DMS 273 (cell line): Measurements from ENCODE around the gene CDT1.
"Not testable (repeated sequence)": the region's sequence is repeated elsewhere in the genome, so short reads cannot be mapped to it uniquely, and the experiment has no call there.

ENCODE experiments used
- DNase-seq: peaks from one replicate; lab custom pipeline; 2025; ENCODE audit not compliant: unreplicated experiment; lab: John Stamatoyannopoulos, UW

The CDT1 gene

DNA sequence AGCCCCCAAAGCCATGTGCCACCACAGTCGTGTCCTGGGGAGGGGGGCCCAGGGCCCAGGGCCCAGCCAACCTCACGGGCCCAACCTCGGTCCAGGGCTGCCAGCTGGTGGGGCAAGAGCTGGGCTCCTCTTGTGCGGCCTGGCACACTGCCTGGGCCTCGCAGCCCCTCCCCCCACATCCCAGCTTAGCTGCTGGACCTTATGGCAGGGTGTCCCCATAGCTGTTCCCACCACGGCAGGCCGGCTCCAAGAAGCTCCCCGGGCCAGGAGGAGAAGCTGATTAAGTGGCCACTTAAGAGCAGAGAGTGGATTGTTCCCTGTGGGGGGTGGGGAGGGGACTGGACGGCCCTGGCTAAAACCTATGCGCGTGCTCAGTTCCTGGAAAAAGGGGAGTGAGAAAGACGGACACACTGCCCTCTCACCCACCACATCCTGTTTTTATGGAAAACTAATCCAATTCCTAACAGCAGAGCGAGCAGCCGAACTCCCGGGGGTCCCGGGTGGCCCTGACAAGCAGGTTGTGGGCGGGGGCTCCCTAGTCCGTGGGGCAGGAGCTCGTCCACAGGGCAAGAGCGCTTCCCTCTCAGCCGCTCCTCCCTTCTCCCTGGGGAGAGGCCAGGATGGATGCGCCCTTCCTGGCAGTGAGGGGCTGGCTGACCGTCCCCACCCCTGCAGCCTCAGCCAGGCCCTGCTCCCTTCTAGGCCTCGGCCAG lies 35.4 kb upstream of the CDT1 start:
- peak; percentile 86 for DNase-seq

DNA sequence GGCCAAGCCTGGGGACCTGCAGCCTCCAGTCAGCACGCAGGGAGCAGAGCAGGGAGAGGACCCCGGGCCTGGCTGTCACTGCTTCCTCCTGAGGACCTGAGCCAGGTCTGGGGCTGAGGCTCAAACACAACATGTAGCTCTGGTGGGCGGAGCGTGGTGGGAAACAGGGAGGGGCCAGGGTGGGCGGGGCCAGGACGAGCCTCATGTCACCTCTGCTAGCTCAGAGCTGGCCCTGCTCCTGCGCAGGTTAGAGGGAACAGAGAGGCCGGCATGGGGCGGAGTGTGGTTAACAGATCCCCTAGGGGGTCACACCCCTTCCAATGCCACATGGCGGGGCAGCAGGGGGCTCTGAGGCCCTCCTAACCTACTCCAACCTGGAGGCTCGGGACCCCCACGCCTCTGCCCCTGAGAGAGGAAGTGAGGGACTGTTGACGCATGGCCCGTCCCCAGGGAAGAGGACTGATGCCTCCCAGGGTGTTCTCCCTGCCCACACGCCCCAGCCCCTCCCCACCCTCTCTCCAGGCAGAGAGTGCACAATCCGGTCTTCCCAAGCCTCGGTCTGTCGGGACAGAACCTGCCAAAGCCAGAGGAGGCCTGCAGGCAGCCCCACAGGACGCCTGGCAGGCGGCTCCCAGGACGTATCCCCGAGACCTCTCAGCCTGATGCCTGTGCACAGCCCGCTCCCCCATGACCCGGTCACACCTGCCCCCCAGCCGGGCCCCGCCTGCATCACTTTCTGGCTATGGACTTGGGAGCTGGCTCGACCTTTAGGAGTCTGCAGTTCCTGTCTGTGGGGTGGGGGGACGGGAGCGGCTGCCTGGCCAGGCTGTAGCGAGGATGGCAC lies 33.8 kb upstream of the CDT1 start:
- DNase-seq, result peak; percentile 78

DNA sequence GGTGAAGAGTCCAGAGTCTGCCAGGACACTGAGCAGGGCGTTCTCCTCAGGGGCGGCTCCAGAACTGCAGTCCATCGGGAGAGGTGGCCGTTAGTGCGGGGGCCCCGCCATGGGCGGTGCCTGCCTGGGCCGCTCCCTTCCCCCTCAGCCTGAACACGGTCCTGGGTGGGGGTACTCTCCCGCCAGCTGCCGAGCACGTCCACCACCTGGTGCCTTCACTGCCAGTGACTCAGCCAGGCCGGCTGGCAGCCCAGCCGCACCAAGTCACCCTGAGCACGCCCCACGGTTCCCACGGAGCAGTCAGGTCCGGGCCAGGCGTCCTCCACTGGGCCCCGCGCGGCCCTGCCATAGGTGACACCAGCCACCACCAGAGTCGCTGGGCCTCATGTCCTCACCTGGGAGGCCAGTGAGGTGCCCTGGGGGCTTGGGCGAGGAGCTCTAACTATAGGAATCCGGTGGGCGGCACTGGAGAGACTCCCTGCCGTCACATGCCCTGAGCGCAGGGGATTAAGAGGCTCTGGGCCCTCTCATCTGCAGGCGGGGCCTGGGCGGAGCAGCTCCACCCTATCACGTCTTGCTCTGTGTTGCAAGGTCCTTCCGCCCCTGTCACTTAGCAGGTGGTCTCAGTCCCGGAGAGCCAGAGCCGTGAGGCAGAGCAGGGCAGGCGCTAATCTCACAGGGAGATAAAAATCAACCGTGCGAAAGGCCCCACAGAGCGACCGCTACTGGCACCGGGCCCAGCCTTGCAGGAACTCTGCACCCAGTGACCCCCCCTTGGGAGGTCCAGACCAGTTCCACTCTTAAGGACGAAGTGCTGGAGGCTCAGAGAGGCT lies 32.9 kb upstream of the CDT1 start:
- DNase-seq, result peak; percentile 87

DNA sequence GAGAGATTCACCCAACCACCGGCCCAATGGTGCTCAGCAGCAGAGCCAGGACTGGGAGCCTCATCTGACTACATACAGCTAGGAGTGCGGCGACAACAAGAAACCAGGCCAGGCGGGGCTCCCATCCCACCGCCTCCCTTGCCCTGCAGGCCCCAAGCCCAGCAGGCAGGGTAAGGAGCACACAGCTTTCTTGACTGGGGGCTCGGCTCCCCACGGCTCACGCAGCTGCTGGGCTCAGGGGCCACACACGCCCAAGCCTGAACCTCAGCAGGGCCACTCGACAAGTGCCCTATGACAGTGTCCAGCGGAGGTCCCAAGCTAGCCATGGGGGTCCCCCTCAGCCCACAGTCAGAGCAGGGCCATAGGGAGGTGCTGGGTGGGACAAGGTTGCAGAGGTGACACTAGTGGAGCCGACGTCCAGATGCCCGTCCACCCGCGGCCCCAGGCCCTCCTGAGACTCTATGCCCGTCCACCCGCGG lies 32.3 kb upstream of the CDT1 start:
- peak; percentile 77 for DNase-seq

DNA sequence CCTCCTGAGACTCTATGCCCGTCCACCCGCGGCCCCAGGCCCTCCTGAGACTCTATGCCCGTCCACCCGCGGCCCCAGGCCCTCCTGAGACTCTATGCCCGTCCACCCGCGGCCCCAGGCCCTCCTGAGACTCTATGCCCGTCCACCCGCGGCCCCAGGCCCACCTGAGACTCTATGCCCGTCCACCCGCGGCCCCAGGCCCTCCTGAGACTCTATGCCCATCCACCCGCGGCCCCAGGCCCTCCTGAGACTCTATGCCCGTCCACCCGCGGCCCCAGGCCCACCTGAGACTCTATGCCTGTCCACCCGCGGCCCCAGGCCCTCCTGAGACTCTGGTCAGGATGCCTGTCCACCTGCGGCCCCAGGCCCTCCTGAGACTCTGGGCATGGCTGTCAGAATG lies 31.8 kb upstream of the CDT1 start:
- not testable (repeated sequence) for DNase-seq

DNA sequence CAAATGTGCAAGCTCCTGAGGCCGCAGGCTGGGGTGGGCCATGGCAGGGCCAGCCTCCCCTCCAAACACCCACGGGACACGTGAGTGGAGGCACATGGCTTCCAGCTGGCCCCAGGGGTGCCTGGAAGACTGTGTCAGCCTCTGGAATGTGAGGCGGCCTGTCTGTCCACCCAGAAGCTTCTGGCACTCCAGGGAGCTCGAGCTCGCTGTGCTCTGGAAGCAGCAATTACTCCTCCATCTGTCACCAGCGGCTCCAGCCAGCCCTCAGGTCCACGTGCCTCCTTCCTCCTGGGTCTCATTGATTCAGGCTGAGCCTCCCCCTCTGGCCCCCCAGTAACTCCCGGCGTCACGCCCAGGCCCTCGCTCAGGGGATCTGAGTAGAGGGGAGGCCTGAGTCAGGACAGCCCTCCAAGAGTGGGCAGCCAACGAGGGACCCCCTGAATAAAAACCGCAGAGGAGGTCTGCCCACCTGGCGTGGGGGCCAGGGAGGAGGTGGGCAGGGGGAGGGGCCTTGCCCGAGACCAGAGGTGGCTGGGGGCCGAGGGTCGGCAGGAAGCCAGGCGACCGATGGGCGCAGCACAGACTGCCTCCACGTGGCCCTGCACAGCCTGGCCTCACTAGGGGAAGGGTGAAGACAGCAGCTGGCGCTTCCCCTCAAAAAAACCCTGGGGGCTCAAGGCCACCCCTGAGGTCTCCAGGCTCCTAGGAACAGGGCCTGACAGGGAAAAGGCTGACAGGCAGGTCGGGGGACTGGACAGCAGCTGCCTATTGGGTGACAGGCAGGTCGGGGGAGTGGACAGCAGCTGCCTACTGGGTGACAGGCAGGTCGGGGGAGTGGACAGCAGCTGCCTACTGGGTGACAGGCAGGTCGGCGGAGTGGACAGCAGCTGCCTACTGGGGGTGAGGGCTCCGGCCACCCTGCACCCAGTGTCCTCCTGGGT lies 30.4 kb upstream of the CDT1 start:
- peak; percentile 97 for DNase-seq

DNA sequence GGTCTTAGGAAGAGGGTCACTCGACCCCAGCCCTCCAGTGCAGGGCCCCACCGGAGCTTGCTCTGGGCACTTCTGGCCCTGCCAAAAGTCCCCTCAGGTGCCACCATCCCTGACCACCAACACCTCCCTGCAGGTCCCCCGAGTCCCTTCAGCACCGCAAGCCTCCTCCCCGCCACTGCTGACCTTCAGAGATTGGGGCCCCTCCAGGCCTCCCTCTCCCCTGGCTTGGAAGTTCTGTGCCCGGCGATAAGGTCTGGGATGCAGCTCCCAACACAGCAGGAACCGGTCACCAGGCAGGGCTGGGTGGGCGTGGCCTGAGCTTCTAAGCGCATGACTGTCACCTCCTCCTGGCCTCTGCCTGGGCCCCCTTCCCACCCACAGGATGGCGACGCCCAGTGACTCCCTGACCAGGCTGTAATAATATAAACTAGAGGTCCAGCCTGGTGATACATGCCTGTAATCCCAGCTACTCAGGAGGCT lies 29.7 kb upstream of the CDT1 start:
- DNase-seq, result peak; percentile 50

DNA sequence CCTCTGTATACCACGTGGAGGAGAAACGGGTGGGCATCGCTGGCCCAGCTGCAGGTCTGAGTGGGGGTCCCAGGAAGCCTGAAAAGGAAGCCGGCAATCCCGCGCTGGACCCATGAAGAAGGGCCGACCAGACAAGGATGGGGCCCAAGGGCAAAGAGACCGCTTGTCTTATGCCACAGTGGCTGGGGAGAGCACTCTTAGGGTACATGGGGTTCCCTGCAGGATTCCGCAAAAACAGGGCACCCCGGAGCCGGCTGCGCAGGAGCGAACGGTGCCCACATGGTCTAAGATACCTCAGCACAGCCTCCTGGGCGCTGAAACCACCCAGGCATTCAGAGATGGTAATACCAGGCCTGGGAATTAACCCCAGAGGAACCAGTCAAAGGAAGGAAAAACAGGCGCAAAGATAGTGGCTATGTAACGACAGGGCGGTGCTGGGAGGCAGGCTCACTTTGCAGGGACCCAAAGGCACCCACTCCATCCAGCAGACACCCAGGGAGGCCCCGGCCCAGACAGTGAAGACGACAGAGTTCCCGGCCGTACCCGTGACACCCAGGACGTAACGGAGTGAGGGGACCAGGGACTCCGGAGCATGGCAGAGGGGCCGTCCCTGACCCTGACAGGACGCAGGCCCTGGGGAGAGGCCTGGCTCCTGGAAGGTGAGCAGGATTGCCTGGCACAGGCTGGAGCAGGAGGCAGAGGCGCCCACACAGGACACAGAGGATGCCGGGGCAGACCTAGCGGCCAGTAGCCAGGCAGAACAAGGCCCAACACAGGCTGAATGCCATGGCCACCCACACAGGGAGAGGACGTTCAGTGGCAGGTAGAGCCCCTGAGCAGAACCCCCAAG lies 28.8 kb upstream of the CDT1 start:
- no peak for DNase-seq

DNA sequence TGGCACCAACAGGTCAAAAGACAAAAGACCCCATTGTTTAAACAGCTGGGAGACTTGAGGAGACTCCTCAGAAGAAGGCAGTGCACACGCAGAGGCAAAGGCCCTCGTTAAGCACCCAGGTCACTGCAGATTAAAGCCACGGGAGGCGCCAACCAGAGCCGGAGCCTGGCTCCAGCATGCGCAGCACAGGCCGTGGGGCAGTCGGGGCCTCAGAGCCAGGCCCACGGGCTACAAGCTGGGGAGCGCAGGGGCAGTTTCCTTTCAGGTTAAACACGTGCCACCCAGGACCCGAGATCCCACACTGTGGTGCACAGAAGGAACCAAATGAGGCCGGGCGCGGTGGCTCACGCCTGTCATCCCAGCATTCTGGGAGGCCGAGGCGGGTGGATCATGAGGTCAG lies 27.8 kb upstream of the CDT1 start:
- DNase-seq, result no peak

DNA sequence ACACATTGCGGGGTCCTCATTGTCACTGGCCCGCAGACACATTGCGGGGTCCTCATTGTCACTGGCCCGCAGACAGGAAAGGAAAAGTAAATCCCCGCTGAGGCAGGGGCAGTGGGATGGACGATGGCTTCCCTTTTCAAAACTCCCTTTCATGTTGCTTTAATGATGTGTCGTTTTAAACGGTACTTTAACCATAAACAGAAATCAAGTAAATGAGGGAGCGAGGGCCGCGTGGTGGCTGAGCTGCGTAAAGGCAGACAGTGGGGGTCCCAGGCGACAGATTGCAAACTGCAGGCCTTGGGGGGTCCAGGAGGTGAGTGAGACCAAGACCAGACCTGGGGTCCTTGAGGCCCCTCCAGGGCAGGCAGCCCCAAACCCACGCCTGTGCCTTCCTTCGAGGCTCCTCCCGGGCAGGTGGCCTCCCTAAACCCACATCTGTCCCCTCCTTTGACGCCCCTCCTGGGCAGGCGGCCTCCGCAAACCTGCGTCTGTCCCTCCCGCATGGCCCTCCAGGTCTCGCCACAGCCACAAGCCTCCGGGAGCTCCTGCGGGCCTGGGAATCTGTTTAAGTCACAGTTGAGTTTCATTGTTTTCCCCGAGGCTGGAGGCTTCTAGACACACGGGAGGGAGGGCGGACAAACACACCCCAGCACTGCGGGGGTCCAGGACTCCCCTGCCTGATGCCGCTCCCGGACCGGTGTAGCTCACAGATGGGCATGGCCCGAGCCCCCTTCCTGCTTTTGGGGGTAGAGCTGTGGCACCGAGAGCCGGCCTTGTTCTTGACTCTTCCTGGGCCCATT lies 25.9 kb upstream of the CDT1 start:
- DNase-seq, result peak; percentile 42

DNA sequence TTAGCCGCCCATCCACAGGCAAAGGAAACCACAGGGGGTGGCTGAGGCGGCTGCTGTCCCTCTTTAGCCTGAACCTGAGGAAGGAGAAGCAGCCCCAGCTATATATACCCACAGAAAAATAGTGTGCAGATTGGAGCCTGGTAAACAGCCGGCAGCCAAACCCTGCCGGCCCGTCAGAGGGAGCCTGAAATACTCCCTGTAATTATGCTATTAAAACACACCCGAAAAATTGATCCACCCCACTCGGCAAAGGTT lies 25.4 kb upstream of the CDT1 start:
- DNase-seq, result peak; percentile 48

DNA sequence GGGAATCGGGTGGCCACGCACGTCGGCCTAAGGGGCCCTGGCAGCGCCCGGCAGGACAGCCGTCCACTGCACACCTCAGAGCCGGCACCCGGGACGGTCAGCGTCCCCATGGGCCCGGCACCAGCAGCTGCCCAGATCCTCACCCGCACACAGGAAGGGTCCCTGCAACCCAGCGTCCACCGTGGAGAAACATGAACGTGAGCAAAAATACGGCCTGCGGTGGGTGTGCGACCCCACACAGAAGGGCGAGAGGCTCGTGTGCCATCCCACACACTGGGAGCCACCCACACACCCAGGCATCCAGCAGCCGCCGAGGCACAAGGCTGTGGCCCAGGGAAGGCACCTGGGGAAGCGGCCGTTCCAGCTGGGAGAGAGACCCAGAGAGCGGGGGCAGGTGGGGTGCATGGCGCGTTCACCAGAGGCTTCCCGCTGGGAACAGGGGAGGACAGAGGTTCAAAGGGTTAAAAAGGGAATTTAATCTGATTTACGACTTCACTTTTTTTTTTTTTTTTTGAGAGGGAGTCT lies 25.0 kb upstream of the CDT1 start:
- no peak for DNase-seq

DNA sequence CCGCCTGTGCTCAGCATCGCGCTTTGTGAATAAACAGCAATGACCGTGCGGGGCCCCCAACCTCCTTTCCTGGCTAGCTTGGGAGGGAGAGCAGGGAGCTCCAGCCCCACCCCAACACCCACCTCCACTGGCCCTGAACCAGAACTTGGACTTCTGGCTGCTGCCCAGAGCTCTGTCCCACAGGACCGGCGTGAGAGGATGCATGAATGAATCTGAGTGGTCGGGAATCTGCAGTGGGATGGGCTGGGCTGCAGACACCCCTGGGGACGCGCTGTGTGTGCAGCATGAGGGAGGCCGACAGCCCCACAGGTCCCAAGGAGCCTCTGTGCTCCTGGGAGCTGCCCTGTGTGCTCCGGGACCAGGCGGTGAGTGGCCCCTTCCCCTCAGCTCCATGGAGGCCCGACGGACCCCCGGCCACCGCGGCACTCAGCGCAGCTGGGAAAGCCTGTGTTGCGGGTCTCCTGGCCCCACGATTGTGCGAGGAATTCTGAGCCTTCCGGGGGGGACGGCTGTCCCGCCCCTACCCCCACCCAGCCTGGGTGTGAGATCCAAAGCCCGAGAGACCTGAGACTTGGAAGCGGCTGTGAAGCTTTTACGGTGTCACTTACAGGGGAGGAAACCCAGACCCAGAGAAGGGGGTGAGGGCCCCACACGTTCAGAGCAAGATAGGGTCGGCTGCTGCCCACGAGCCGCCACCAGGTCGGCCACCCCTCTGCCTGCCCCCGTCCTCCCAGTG lies 24.0 kb upstream of the CDT1 start:
- DNase-seq, result no peak

DNA sequence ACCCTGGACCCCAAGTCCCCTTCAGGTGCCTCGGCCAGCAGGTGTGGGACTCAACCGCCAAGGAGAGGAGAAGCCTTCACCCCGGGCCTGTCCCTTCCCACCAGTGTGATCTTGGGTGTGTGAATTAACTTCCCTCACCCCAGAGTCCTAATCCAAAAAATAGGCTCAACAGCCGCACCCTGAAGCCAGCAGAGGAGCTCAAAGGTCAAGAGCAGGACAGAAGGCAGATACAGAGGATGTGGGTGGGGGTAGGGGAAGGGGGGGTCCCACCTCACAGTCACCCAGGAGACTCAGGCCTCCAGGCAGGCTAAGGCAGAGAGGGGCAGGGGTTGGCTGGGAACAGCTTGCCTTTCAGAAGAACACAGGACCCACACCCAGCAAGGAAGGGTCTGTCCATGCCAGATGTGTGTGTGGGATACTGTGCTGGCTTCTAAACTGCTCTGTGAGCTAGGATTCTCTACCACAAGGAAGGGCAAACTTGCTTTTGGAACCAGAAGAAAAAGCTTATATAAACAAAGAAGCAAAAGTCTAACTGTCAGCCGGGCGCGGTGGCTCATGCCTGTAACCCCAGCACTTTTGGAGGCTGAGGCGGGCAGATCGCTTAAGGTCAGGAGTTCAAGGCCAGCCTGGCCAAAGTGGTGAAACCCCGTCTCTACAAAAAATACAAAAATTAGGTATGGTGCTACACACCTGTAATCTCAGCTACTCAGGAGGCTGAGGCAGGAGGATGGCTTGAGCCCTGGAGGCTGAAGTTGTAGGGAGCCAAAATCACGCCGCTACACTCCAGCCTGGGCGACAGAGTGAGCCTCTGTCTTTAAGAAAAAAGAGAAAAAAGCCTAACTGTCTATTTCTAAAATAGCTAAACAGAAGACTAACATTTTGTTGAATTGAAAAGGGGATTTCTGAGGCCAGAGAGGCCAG lies 23.2 kb upstream of the CDT1 start:
- DNase-seq, result no peak

DNA sequence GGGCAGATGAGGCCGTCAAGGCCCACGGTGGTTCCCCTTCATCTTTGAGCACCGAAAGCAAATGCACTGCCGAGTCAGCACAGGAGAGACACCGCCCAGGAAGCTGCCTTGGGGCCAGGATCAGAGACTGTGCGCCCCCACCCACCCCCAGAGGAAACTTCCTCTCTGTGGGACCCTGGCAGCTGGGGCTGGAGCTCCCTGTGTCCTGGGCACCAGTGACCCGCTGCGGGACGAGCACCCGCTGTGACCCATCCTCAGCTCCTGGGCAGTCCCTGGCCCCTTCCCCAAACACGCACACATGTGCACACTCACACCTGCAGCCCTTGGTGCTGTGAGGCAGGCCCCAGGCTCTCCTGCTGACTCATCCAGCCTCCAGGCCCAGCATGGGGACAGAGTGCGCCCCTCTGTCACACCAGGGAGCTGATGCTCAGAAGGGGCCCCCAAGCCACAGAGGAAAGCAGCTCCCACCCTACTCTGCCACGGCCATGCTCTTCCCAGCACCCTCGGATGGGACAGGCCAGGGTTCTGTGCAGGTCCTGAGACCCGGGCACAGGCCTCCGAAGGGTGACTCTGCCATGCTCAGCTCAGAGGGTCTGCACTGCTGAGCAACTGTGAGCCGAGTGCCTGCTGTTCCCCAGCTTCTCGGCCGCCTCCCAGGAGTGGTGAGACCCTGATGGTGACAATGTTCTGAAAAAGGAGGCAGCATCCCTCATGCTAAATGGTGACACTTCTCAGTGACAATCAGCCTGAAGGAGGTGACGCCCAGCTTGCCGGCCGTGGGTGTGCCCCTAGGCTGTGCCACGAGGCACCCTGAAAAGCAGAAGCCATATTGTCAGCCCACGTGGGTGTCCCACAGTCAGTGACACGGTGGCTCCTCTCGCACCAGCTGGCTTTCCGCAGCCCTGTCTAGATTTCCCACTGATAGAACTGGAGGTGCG lies 22.2 kb upstream of the CDT1 start:
- no peak for DNase-seq
